ENCODE measurements around the gene PLXNA4.

- TF ChIP-seq ZNF677 (tag by site-specific recombination; IDR thresholded peaks at IDR 0.05) (no peak), CTCF (tag by site-specific recombination; IDR thresholded peaks at IDR 0.05) (no peak)
Measured at GRCh38 chr7:132243463-132243862, 332.8 kb downstream of the PLXNA4 start.

Measured in HEK293 (cell line).